ENCODE measurements around the gene SYPL1. TPM values are rescaled to one million over a fixed set of nuclear protein-coding genes. Genes with fewer than 3 reads are reported as not detected.

Gene SYPL1
- total RNA-seq, 1 experiment from 2014 or later, result 39.2 TPM

- Histone ChIP-seq H2AK5ac (ENCODE audit: insufficient read length, low read length) (no peak overlapping the region), H3K79me2 (ENCODE audit: insufficient read depth, low read length) (no peaks in the 10 kb centered on the region), H3K23ac (ENCODE audit: insufficient read length, low read depth, low read length) (no peak overlapping the region), H3K23me2 (ENCODE audit: insufficient read length, low read depth, low read length, poor library complexity, severe bottlenecking) (no peaks in the 10 kb centered on the region), H3K56ac (ENCODE audit: insufficient read length, low read depth, low read length) (no peak overlapping the region), H2BK12ac (ENCODE audit: insufficient read length, low read depth, low read length) (no peak overlapping the region), H3K4me2 (ENCODE audit: insufficient read depth, insufficient read length, low read length) (no peak overlapping the region), H3K9me3 (ENCODE audit: control insufficient read depth, low read depth, low read length) (no peaks in the 10 kb centered on the region), H2BK15ac (ENCODE audit: low read depth, low read length) (no peak overlapping the region), H3K27me3 (ENCODE audit: insufficient read depth, low read length) (no peaks in the 10 kb centered on the region), H3K27ac (ENCODE audit: insufficient read length, low read depth, low read length) (no peak overlapping the region), H3K4ac (ENCODE audit: low read depth, low read length) (no peak overlapping the region), H3K9ac (ENCODE audit: extremely low read depth, insufficient read length, low read length) (no peak overlapping the region), H4K5ac (ENCODE audit: insufficient read length, low read depth, low read length) (no peak overlapping the region), H3K79me1 (ENCODE audit: insufficient read depth, low read depth, low read length, poor library complexity, severe bottlenecking) (no peaks in the 10 kb centered on the region), H3K14ac (ENCODE audit: insufficient read depth, low read length) (no peak overlapping the region), H2BK120ac (ENCODE audit: low read depth, low read length, poor library complexity, severe bottlenecking) (no peak overlapping the region), H3K18ac (ENCODE audit: insufficient read length, low read depth, low read length) (no peak overlapping the region), H3T11ph (ENCODE audit: low read length) (no peak overlapping the region), H4K8ac (replicated peaks; ENCODE audit: insufficient read length, low read depth, low read length) (no peak overlapping the region), H3K4me1 (ENCODE audit: insufficient read depth, low read length) (no peaks in the 10 kb centered on the region), H4K20me1 (ENCODE audit: control insufficient read depth, insufficient read depth, insufficient read length) (no peaks in the 10 kb centered on the region), H4K91ac (ENCODE audit: insufficient read length, low read depth, low read length) (no peak overlapping the region), H2BK20ac (ENCODE audit: low read depth, low read length, poor library complexity, severe bottlenecking) (no peak overlapping the region), H2AFZ (ENCODE audit: low read length) (no peak overlapping the region), H2BK5ac (ENCODE audit: insufficient read length, low read length) (no peak overlapping the region)
- TF ChIP-seq CTCF (conservative IDR thresholded peaks at IDR 0.05), result no peak
- Mint-ChIP-seq H3K4me3 (no peak overlapping the region), H3K4me1 (peaks cover 11 to 13% of the 10 kb centered on the region in 2 experiments; a peak in 3 of 4 replicates), H3K27ac (no peak overlapping the region; a peak in 1 of 7 replicates), H3K9me3 (no peaks in the 10 kb centered on the region; a peak in 1 of 5 replicates), H3K27me3 (ENCODE audit: low read depth) (peaks cover 16% of the 10 kb centered on the region), H3K36me3 (ENCODE audit: insufficient read depth in 1 of 3, low read depth in 3 of 3) (no peaks in the 10 kb centered on the region)
- no peak for DNase-seq
- WGBS (ENCODE audit: extremely low coverage, insufficient read length, low lambda C conversion rate), result no CpG with 5 or more reads among the region's 1 CpG
These were observed 66.5 kb downstream of the SYPL1 start for GRCh38 chr7:106045586-106045985.

Measured in H9 (cell line).